GM10847 (cell line): Measurements from ENCODE around the gene ZBED1.

Experiments used
- POLR2A ChIP-seq: IDR thresholded peaks from 2 replicates; pipeline ENCODE4 v1.6.1; 2011; ENCODE audit not compliant: insufficient read length; ENCODE audit errors: extremely low read depth

ZBED1 gene

GRCh38 chrX:2521927-2522386, 21.2 kb upstream of the ZBED1 start:
- no peak for TF ChIP-seq POLR2A

- TF ChIP-seq POLR2A, result no peak
These were observed 20.5 kb upstream of the ZBED1 start for GRCh38 chrX:2521092-2521926.

DNA sequence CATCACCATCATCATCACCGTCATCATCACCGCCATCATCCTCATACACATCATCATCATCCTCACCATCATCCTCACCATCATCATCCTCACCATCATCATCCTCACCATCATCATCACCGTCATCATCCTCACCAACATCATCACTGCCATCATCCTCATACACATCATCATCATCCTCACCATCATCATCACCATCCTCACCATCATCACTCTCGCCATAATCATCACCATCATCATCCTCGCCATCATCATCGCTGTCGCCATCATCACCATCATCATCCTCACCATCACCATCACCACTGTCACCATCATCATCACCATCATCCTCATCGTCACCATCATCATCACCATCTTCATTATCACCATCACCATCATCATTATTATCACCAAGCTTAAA, 19.8 kb upstream of the ZBED1 start:
- no peak for TF ChIP-seq POLR2A

GRCh38 chrX:2517055-2517454, 16.3 kb upstream of the ZBED1 start:
- TF ChIP-seq POLR2A, result no peak

GRCh38 chrX:2516623-2517022, 15.8 kb upstream of the ZBED1 start:
- no peak for TF ChIP-seq POLR2A

- no peak for TF ChIP-seq POLR2A
These were observed 13.4 kb upstream of the ZBED1 start for GRCh38 chrX:2514131-2514530.

GRCh38 chrX:2513121-2513664, 12.4 kb upstream of the ZBED1 start:
- no peak for TF ChIP-seq POLR2A

DNA sequence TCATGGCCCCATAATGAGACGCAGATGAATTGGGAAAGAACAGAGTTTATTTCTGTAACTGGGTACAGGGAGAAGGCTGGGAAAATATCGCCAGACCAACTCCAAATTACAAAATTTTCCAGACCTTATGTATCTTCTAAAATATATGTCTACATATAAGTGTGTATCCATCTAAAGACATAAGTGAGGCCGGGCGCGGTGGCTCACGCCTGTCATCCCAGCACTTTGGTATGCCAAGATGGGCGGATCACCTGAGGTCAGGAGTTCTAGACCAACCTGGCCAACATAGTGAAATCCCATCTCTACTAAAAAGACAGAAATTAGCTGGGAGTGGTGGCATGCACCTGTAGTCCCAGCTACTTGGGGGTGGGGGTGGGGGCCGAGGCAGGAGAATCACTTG, 11.7 kb upstream of the ZBED1 start:
- TF ChIP-seq POLR2A, result no peak

DNA sequence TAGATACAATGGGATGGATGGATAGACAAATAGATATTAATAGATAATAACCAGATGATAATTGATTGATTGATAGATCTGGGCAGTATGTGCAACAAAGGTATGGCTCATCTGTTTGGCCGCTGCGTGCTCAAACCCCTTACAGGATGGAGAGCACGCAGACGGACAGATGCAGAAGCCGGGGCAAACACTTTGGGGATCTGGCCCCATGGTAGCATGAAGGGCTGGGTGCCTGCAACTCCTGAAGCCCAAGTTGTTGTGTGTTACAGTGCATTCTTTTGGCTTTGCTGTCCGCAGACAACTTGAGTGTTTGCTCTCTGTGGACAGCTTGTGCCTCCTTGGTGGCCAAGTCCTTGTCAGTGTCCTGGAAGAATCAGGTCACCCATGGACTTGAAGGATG, 10.6 kb upstream of the ZBED1 start:
- no peak for TF ChIP-seq POLR2A

GRCh38 chrX:2508648-2509335, 8.0 kb upstream of the ZBED1 start:
- TF ChIP-seq POLR2A, result no peak

- no peak for TF ChIP-seq POLR2A
These were observed 7.3 kb upstream of the ZBED1 start for GRCh38 chrX:2507904-2508627.

DNA sequence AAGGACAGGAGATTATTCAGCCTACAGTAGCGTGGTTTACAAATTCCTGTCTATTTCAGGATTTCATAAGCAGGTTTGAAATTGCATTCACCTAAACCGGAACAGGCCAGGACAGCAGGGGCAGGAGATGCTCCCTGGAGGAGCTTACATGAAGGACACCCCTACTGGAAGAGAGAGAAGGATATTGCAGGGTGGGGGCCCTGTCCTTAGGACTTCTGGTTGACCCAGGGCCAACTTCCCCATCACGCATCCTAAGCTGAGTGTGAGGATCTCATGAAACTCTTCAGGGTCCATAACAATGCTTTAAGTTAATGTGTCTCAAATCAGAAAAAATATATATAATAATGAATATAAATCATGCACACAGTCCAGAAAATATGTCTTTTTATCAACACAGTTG, 6.4 kb upstream of the ZBED1 start:
- TF ChIP-seq POLR2A, result no peak

- TF ChIP-seq POLR2A, result no peak
These were observed 4.0 kb upstream of the ZBED1 start for GRCh38 chrX:2504706-2505332.

DNA sequence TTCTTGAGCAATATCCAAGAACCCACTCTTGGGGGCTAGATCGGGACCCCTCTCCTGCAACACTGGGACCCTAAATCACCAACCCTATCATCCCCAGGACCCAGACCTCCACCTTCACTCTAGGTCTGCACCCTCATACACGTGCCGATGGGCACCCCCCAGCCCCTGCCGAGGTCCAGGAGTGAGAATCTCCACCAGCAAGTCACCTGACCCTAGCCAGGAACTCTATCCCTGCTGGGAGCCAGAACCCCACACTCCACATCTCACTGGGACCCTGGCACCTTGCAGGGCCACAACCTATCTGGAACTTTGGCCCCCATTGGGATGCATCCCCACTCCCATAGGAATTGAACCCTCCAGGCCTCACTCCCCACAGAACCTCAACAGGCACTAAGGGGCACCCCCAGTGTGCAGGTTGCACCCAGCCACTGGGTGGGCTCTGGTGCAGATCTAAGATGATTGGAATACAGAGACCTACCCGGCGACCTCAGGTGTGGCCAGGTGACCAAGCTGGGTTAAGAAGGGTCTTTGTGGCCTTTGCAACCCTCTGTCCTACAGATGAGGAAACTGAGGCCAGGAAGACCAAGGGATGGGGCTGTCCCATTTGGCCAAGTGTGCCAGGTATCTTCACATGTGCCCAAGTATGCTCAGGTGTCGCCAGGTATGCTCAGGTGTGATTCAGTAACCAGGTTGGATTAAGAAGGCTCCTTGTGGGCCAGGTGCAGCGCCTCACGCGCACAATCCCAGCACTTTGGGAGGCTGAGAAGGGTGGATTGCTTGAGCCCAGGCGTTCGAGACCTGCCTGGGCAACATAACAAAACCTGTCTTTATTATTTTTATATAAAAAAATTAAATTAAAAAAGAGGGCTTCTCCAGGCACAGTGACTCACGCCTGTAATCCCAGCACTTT, 3.1 kb upstream of the ZBED1 start:
- TF ChIP-seq POLR2A, result no peak

GRCh38 chrX:2502668-2503519, 2.1 kb upstream of the ZBED1 start:
- TF ChIP-seq POLR2A, result no peak
